Stimulated activated naive CD8-positive, alpha-beta T cell treated with anti-CD3 and anti-CD28 coated beads, Interleukin-15, amount 100 ng/mL, for 72 hours (primary cell): ENCODE measurements around the gene COL25A1.

ENCODE experiments used
- ATAC-seq: fragments of 150-1000 bp; cut with Tn5 transposase; 2 replicates; pipeline ENCODE4 v1.10.0; 2021; ENCODE audit warnings: mild to moderate bottlenecking, moderate library complexity
- DNase-seq, 2 donors: peaks; one replicate each; pipeline ENCODE4 v3.0.0; 2021 to 2022
- H3K27ac Mint-ChIP-seq, 2 donors: one replicate each; pipeline ENCODE4 v1.8.0; 2022; ENCODE audit warnings: mild to moderate bottlenecking in 2 of 2, mixed read lengths in 2 of 2, moderate library complexity in 2 of 2
- H3K27me3 Mint-ChIP-seq: one replicate; pipeline ENCODE4 v1.8.0; 2022; ENCODE audit warnings: mixed read lengths
- H3K4me1 Mint-ChIP-seq: one replicate; pipeline ENCODE4 v1.8.0; 2022; ENCODE audit warnings: mild to moderate bottlenecking, mixed read lengths
- H3K4me3 Mint-ChIP-seq, 2 donors: one replicate each; pipeline ENCODE4 v1.8.0; 2022; ENCODE audit warnings: mild to moderate bottlenecking in 2 of 2, mixed read lengths in 2 of 2, moderate library complexity in 1 of 2
- H3K9me3 Mint-ChIP-seq, 2 donors: one replicate each; pipeline ENCODE4 v1.8.0; 2022; ENCODE audit warnings: mixed read lengths in 2 of 2

Gene COL25A1

DNA sequence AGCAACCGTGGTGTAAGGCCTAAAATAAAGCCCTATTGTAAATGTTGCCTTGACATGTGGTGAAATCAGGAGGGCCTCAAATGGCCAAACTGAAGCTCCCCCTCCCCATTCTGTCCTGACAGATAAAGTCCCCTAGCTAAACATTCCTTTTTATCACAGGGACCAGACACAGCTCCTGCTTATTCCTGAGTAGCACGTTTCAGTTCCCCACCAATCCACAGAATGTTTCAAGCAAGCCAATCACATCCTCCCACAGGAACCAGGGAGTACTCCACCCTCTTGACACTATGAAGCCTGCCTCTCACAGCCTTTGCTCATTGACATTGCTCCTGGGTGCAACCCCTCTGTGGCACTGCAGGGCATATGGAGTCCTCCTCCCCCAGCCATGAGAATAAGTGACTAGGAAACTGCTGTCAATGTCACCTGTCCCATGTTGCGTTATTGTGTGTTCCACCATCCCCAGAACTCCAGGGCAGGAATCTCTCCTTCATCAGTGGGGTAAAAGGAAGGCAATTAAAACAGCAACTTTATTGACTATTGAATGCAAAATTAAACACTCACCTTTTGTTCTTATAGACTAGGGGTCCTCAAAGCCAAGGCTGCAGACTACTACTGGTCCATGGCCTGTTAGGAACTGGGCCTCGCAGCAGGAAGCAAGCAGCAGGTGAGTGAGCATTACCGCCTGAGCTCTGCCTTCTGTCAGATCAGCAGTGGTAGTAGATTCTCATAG lies 128.1 kb downstream of the COL25A1 start:
- ATAC-seq = no peak
- no peak overlapping the region for H3K27ac Mint-ChIP-seq
- DNase-seq = no peak
- no peaks in the 10 kb centered on the region for H3K4me1 Mint-ChIP-seq
- peaks cover 3% of the 10 kb centered on the region for H3K27me3 Mint-ChIP-seq
- no peak overlapping the region for H3K4me3 Mint-ChIP-seq
- H3K9me3 Mint-ChIP-seq = no peaks in the 10 kb centered on the region

- Mint-ChIP-seq H3K4me1 (no peaks in the 10 kb centered on the region), H3K27me3 (peaks cover 12% of the 10 kb centered on the region), H3K27ac (no peak overlapping the region), H3K4me3 (no peak overlapping the region), H3K9me3 (no peaks in the 10 kb centered on the region)
- no peak for DNase-seq
- ATAC-seq = no peak
These were observed 130.2 kb downstream of the COL25A1 start for GRCh38 chr4:109172301-109172700.

- ATAC-seq (no peak), DNase-seq (no peak)
- H3K9me3 Mint-ChIP-seq = no peaks in the 10 kb centered on the region
- H3K4me1 Mint-ChIP-seq = no peaks in the 10 kb centered on the region
- peaks cover 19% of the 10 kb centered on the region for H3K27me3 Mint-ChIP-seq
- no peak overlapping the region for H3K4me3 Mint-ChIP-seq
- no peak overlapping the region for H3K27ac Mint-ChIP-seq
These were observed 131.4 kb downstream of the COL25A1 start for GRCh38 chr4:109171070-109171469.

GRCh38 chr4:109169170-109169569 lies 133.3 kb downstream of the COL25A1 start:
- H3K4me1 Mint-ChIP-seq = no peaks in the 10 kb centered on the region
- ATAC-seq (no peak), DNase-seq (no peak)
- no peak overlapping the region for H3K4me3 Mint-ChIP-seq
- H3K27ac Mint-ChIP-seq = no peak overlapping the region
- peaks cover 20% of the 10 kb centered on the region for H3K27me3 Mint-ChIP-seq
- no peaks in the 10 kb centered on the region for H3K9me3 Mint-ChIP-seq

GRCh38 chr4:109166586-109166985 lies 135.9 kb downstream of the COL25A1 start:
- no peak for DNase-seq
- Mint-ChIP-seq H3K9me3 (no peaks in the 10 kb centered on the region), H3K27ac (no peak overlapping the region), H3K4me3 (no peak overlapping the region), H3K27me3 (peaks cover 20% of the 10 kb centered on the region), H3K4me1 (no peaks in the 10 kb centered on the region)
- ATAC-seq = no peak

DNA sequence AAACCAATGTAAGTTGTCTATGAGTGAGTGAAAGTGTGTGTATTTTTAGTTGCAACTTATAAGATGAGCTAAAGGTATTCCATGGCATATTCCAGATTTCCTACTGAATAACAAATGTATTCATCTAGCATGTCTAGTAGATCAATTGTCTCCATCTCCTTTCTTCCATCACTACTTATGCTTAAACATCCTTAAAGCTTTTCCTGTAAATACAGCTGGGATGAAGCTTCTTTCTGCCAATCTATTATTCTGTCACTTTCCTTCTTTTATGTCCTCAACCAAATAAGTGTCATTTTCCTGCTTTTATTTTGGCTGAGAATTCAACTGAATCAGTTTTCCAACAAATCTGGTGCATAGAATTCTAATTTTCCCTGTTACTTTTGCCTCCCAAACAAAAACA lies 136.3 kb downstream of the COL25A1 start:
- Mint-ChIP-seq H3K9me3 (no peaks in the 10 kb centered on the region), H3K27ac (no peak overlapping the region), H3K27me3 (peaks cover 20% of the 10 kb centered on the region), H3K4me3 (no peak overlapping the region), H3K4me1 (no peaks in the 10 kb centered on the region)
- DNase-seq (no peak), ATAC-seq (no peak)

GRCh38 chr4:109164011-109164410 lies 138.4 kb downstream of the COL25A1 start:
- ATAC-seq (no peak), DNase-seq (no peak)
- H3K27ac Mint-ChIP-seq = no peak overlapping the region
- peaks cover 20% of the 10 kb centered on the region for H3K27me3 Mint-ChIP-seq
- H3K9me3 Mint-ChIP-seq = no peaks in the 10 kb centered on the region
- no peaks in the 10 kb centered on the region for H3K4me1 Mint-ChIP-seq
- no peak overlapping the region for H3K4me3 Mint-ChIP-seq

DNA sequence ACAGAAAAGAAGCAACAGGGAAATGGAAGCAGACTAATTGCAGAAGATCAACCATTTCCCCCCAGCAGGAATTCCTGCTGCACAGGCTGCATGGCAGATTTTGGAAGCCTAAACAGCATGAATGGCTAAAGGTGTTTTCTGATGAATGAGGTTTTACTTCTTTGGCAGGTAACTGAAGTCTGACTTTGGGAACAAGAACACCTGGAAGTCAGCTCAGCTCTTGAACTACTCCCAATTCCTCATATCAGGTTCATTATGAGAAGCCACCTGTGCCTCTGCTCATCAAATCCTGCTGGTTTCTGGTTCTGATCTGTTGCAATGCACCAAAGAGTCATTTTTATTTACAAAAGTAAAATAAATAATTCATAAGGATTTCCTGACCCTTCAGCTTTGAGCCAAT lies 139.0 kb downstream of the COL25A1 start:
- no peak for ATAC-seq

DNA sequence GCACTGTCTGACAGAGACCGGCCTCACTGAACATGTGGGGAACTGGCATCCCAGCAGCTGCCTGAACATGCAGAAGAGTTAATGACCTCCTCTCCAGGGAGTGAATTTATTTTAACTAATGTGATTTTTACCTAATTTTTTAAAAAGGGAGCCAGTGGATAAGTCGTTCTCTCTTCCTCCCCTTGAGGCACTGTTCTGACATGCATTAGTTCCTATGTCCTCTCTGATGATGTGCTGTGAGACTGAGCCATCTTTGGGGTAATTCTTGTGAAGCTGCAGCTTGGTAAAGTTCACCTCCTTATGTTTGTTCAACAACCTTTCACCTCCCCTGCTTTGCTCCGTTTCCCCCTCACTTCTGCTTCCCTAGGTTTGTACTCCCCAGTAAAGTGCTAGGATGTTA lies 139.7 kb downstream of the COL25A1 start:
- no peaks in the 10 kb centered on the region for H3K4me1 Mint-ChIP-seq
- DNase-seq = no peak
- peaks cover 13% of the 10 kb centered on the region for H3K27me3 Mint-ChIP-seq
- H3K9me3 Mint-ChIP-seq = no peaks in the 10 kb centered on the region
- no peak overlapping the region for H3K27ac Mint-ChIP-seq
- H3K4me3 Mint-ChIP-seq = no peak overlapping the region
- no peak for ATAC-seq

More for the DNA sequence above, 139.0 kb downstream of the COL25A1 start:
- no peak overlapping the region for H3K4me3 Mint-ChIP-seq
- no peaks in the 10 kb centered on the region for H3K9me3 Mint-ChIP-seq
- peaks cover 20% of the 10 kb centered on the region for H3K27me3 Mint-ChIP-seq
- DNase-seq = no peak
- H3K27ac Mint-ChIP-seq = no peak overlapping the region
- no peaks in the 10 kb centered on the region for H3K4me1 Mint-ChIP-seq

- no peak for ATAC-seq
- Mint-ChIP-seq H3K4me3 (no peak overlapping the region), H3K27ac (no peak overlapping the region), H3K27me3 (no peaks in the 10 kb centered on the region), H3K4me1 (no peaks in the 10 kb centered on the region), H3K9me3 (no peaks in the 10 kb centered on the region)
- DNase-seq = no peak
These were observed 142.0 kb downstream of the COL25A1 start for GRCh38 chr4:109160494-109160893.

- H3K27me3 Mint-ChIP-seq = no peaks in the 10 kb centered on the region
- H3K4me1 Mint-ChIP-seq = no peaks in the 10 kb centered on the region
- no peak overlapping the region for H3K4me3 Mint-ChIP-seq
These were observed 144.8 kb downstream of the COL25A1 start for GRCh38 chr4:109157696-109158095.

GRCh38 chr4:109157205-109157604 lies 145.3 kb downstream of the COL25A1 start:
- Mint-ChIP-seq H3K27me3 (no peaks in the 10 kb centered on the region), H3K9me3 (no peaks in the 10 kb centered on the region), H3K27ac (no peak overlapping the region), H3K4me3 (no peak overlapping the region), H3K4me1 (no peaks in the 10 kb centered on the region)
- no peak for ATAC-seq
- no peak for DNase-seq

More at GRCh38 chr4:109157696-109158095, 144.8 kb downstream of the COL25A1 start:
- no peak overlapping the region for H3K27ac Mint-ChIP-seq
- no peaks in the 10 kb centered on the region for H3K9me3 Mint-ChIP-seq
- DNase-seq = no peak
- ATAC-seq = no peak

- no peaks in the 10 kb centered on the region for H3K4me1 Mint-ChIP-seq
- H3K27me3 Mint-ChIP-seq = no peaks in the 10 kb centered on the region
- no peak overlapping the region for H3K4me3 Mint-ChIP-seq
- ATAC-seq (no peak), DNase-seq (no peak)
- no peaks in the 10 kb centered on the region for H3K9me3 Mint-ChIP-seq
- no peak overlapping the region for H3K27ac Mint-ChIP-seq
These were observed 146.1 kb downstream of the COL25A1 start for GRCh38 chr4:109156356-109156755.

DNA sequence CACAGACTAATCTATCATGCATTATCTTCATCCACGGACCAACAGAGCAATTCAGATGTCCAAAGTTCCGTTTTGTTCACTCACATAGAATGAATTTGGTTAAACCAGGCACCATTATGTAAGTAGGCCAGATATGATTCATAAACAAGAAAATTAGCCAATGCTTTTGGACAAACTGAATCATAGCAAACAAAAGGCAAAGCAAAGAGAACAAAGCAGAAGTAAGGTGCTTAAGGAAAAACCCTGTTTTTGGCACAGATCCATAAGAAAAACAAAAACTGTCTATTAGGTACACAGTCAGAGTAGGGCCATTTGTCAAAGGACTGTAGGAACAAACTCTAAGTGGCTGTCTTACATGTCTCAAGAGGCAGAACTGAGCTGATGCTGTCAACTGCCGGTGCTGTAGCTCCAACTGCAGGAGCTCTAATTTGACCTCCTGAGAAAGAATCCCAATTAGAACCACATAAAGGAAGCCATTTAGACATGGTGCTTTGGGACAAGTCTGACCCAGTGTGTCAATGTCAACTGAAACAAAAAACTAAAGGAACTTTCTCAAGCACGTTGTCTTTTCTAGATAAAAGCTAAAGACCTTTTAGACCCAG lies 146.7 kb downstream of the COL25A1 start:
- no peaks in the 10 kb centered on the region for H3K4me1 Mint-ChIP-seq
- no peak for DNase-seq
- no peak for ATAC-seq
- no peaks in the 10 kb centered on the region for H3K27me3 Mint-ChIP-seq
- no peaks in the 10 kb centered on the region for H3K9me3 Mint-ChIP-seq
- H3K27ac Mint-ChIP-seq = no peak overlapping the region
- no peak overlapping the region for H3K4me3 Mint-ChIP-seq

DNA sequence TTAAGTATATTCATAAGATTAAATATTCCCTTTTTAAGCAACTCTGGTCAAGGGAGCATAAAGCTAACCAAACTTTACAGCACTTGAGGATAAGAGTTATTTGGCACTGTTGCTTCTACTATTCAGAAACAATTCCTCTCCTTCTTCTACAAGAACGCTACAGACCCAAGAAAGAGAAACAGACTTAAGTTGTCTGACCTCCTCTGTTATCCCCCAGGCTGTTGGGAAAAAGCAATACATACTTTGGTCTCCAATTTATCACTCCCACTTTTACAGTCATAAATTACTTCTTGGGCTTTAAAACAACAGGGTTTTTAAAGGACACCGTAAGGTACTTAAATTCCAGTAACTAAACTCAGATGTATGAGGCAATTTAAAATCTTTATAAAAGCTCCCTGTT lies 147.4 kb downstream of the COL25A1 start:
- Mint-ChIP-seq H3K4me3 (no peak overlapping the region), H3K9me3 (no peaks in the 10 kb centered on the region)
- no peak for ATAC-seq

GRCh38 chr4:109154424-109154823 lies 148.0 kb downstream of the COL25A1 start:
- Mint-ChIP-seq H3K9me3 (no peaks in the 10 kb centered on the region), H3K4me3 (no peak overlapping the region), H3K4me1 (no peaks in the 10 kb centered on the region), H3K27ac (no peak overlapping the region), H3K27me3 (no peaks in the 10 kb centered on the region)
- ATAC-seq (no peak), DNase-seq (no peak)

More for the DNA sequence above, 147.4 kb downstream of the COL25A1 start:
- Mint-ChIP-seq H3K4me1 (no peaks in the 10 kb centered on the region), H3K27me3 (no peaks in the 10 kb centered on the region), H3K27ac (no peak overlapping the region)
- no peak for DNase-seq

GRCh38 chr4:109149836-109150235 lies 152.6 kb downstream of the COL25A1 start:
- peaks cover 6% of the 10 kb centered on the region for H3K27me3 Mint-ChIP-seq
- H3K27ac Mint-ChIP-seq = no peak overlapping the region
- ATAC-seq (no peak), DNase-seq (no peak)
- H3K9me3 Mint-ChIP-seq = no peaks in the 10 kb centered on the region
- no peak overlapping the region for H3K4me3 Mint-ChIP-seq
- no peaks in the 10 kb centered on the region for H3K4me1 Mint-ChIP-seq
